ENCODE results near the gene GLOD5. TPM values are rescaled to one million over a fixed set of nuclear protein-coding genes. Genes with fewer than 3 reads are reported as not detected.

The GLOD5 gene
- total and polyA plus RNA-seq, 9 of the 15 experiments (the other 6 are each of a cell fraction or from before 2014, with no cell fraction given) = 0.27 to 4.4 (median 2.2) TPM

DNA sequence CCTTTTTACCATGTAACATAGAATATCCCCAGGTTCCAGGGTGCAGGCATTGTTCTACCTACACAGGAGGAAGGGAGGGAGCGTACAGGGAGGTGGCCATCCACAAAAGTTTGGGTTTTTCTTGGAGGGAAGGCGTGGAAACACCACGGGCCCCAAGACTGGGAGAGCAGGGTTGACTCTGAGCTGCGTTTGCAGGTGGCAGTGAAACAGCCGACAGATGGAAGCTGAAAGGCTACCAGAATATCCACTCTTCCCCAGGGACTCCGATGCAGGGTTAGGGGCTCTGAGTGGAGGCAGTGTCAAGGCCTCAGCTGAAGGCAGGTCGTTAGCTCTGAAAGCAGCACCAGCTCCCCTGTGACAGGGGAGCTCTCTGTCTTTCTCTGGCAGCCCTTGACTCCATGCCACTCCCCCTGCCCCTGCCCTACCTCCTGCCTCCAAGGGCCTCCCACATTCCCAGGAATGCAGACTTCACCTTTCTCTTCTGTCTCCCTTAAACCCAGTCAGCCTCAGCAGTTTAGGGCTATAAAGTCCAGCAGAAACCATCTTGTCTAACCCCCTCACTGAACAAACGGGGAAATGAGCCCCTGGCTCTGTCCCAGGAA is 14.0 kb upstream of the GLOD5 start:
- ATAC-seq = no peak
- intact Hi-C loops (cut with micrococcal nuclease) = no loop called here
- POLR2A ChIA-PET = no interaction called here
- no peak for TF ChIP-seq ZFP30 (CRISPR knock-in tag; IDR thresholded peaks at IDR 0.05; ENCODE audit: borderline replicate concordance)
- no peak for TF ChIP-seq TAL1 (IDR thresholded peaks at IDR 0.05)
- no peak for TF ChIP-seq GATAD2B (IDR thresholded peaks at IDR 0.05; ENCODE audit: borderline replicate concordance)
- no peak for TF ChIP-seq RHOXF2B (CRISPR knock-in tag; conservative IDR thresholded peaks at IDR 0.05)
- TF ChIP-seq LARP7 (IDR thresholded peaks at IDR 0.05) = no peak
- no peak for TF ChIP-seq FOXA3 (CRISPR knock-in tag; conservative IDR thresholded peaks at IDR 0.05 in 1 of 2, IDR thresholded peaks at IDR 0.05 in 1 of 2)
- no peak for TF ChIP-seq MNT (conservative IDR thresholded peaks at IDR 0.05)
- TF ChIP-seq ZNF347 (CRISPR knock-in tag; IDR thresholded peaks at IDR 0.05; ENCODE audit: low read depth) = no peak
- no peak for TF ChIP-seq GTF2E2 (tag; IDR thresholded peaks at IDR 0.05)
- no peak for TF ChIP-seq GABPA (tag; conservative IDR thresholded peaks at IDR 0.05; ENCODE audit: low read depth)
- no peak for TF ChIP-seq U2AF2 (optimal IDR thresholded peaks at IDR 0.05; ENCODE audit: low read depth, low read length)
- no peak for TF ChIP-seq NCOR1 (IDR thresholded peaks at IDR 0.05)
- TF ChIP-seq CREM (IDR thresholded peaks at IDR 0.05; ENCODE audit: low read depth) = no peak
- WGBS (ENCODE audit: insufficient coverage, low coverage, missing lambda C conversion rate) = 88% methylated on average over 6 of the region's 8 CpGs
- H3K4me1 ChIP-seq (replicated peaks in 1 of 2; ENCODE audit: control insufficient read depth in 2 of 2, insufficient read depth in 2 of 2, low read length in 2 of 2) = peaks cover 0 to 2% of the 10 kb centered on the region in 2 experiments; a peak in 3 of 5 replicates
- no TSS peak for BruUV-seq (replicated peaks)
- CTCF ChIA-PET (ENCODE audit: low intra/inter-chr PET ratio) = no interaction called here
- no peak overlapping the region for H3K4me2 ChIP-seq (ENCODE audit: insufficient read depth, low read length)
- in situ Hi-C loops (cut with MboI) = no loop called here
- no peak overlapping the region for H3K27ac ChIP-seq (ENCODE audit: extremely low read depth, low read depth, low read length)
- H3K9ac ChIP-seq (ENCODE audit: insufficient read depth in 1 of 2, low read depth in 2 of 2, low read length in 2 of 2) = peak overlapping the region in 1 of 2 experiments; percentile 58; a peak in 1 of 4 replicates
- no peak for FAIRE-seq
- H3K9me3 ChIP-seq (replicated peaks; ENCODE audit: control insufficient read depth, insufficient read depth, low read depth, low read length) = no peaks in the 10 kb centered on the region
- H4K20me1 ChIP-seq (replicated peaks; ENCODE audit: control insufficient read depth, insufficient read depth, low read length) = no peaks in the 10 kb centered on the region
- H3K9me1 ChIP-seq (ENCODE audit: control insufficient read depth, insufficient read depth, low read length) = no peaks in the 10 kb centered on the region
- H3K79me2 ChIP-seq (ENCODE audit: control insufficient read depth, insufficient read depth, low read length) = no peaks in the 10 kb centered on the region
- H3K27me3 ChIP-seq (ENCODE audit: control insufficient read depth in 2 of 2, insufficient read depth in 2 of 2, low read length in 2 of 2) = no peaks in the 10 kb centered on the region
- H2AFZ ChIP-seq (ENCODE audit: low read depth, low read length) = no peak overlapping the region
- H3K4me3 ChIP-seq = no peak overlapping the region
- H3K36me3 ChIP-seq (ENCODE audit: control insufficient read depth, insufficient read depth, low read length) = no peaks in the 10 kb centered on the region
- no peak for DNase-seq (ENCODE audit: extremely low read depth in 1 of 4, low spot score in 3 of 4)
